C4-2B (cell line): Measurements from ENCODE around the gene NAXD.

Source experiments
- ZFX ChIP-seq: fragments of 450-650 bp; IDR thresholded peaks from 2 replicates; pipeline ENCODE4 v1.6.1; 2017
- TF ChIP-seq, protein P1 (sequence below): fragments of 450-650 bp; conservative IDR thresholded peaks from 2 replicates; pipeline ENCODE4 v1.5.1; 2017; ENCODE audit warnings: mild to moderate bottlenecking

DNA sequence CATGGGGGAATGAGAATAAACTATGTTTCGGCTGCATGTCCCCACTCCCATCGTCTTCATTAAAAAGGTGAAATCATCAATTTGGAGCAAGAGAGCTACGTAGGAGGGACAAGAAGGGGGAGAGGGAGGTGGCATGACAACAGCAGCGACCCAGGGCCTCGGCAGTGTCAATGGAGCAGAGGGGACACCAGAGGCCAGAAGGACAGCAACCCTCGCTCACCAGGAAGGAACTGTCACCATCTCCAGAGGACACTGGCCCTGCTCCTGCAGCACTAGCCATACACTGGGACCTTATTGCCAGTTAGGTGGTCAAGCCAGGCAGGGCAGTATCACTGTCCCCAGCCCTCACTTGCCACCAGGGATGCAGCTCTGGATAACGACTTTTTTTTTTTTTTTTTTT, 34.2 kb downstream of the NAXD start:
- TF ChIP-seq, protein P1, sequence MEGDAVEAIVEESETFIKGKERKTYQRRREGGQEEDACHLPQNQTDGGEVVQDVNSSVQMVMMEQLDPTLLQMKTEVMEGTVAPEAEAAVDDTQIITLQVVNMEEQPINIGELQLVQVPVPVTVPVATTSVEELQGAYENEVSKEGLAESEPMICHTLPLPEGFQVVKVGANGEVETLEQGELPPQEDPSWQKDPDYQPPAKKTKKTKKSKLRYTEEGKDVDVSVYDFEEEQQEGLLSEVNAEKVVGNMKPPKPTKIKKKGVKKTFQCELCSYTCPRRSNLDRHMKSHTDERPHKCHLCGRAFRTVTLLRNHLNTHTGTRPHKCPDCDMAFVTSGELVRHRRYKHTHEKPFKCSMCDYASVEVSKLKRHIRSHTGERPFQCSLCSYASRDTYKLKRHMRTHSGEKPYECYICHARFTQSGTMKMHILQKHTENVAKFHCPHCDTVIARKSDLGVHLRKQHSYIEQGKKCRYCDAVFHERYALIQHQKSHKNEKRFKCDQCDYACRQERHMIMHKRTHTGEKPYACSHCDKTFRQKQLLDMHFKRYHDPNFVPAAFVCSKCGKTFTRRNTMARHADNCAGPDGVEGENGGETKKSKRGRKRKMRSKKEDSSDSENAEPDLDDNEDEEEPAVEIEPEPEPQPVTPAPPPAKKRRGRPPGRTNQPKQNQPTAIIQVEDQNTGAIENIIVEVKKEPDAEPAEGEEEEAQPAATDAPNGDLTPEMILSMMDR = no peak
- no peak for TF ChIP-seq ZFX
